ENCODE results near the gene KIFAP3.
"Not testable (repeated sequence)": the region's sequence is repeated elsewhere in the genome, so short reads cannot be mapped to it uniquely, and the experiment has no call there.

KIFAP3 gene

GRCh38 chr1:170063109-170063826, 11.2 kb downstream of the KIFAP3 start:
- DNase-seq (ENCODE audit: low read depth), result no peak

- DNase-seq (ENCODE audit: low read depth), result not testable (repeated sequence)
Measured at GRCh38 chr1:170061676-170062075, 12.8 kb downstream of the KIFAP3 start.

GRCh38 chr1:170060015-170060520, 14.4 kb downstream of the KIFAP3 start:
- not testable (repeated sequence) for DNase-seq (ENCODE audit: low read depth)

GRCh38 chr1:170049176-170049800, 25.2 kb downstream of the KIFAP3 start:
- DNase-seq (ENCODE audit: low read depth), result no peak

GRCh38 chr1:170048515-170048914, 26.0 kb downstream of the KIFAP3 start:
- DNase-seq (ENCODE audit: low read depth), result no peak

- no peak for DNase-seq (ENCODE audit: low read depth)
Measured at GRCh38 chr1:170044187-170044586, 30.3 kb downstream of the KIFAP3 start.

GRCh38 chr1:170041423-170042192, 32.9 kb downstream of the KIFAP3 start:
- no peak for DNase-seq (ENCODE audit: low read depth)

- DNase-seq (ENCODE audit: low read depth), result no peak
Measured at GRCh38 chr1:170032531-170033280, 41.8 kb downstream of the KIFAP3 start.

- no peak for DNase-seq (ENCODE audit: low read depth)
Measured at GRCh38 chr1:170030212-170030611, 44.3 kb downstream of the KIFAP3 start.

- DNase-seq (ENCODE audit: low read depth), result no peak
Measured at GRCh38 chr1:170027760-170028159, 46.7 kb downstream of the KIFAP3 start.

GRCh38 chr1:170020859-170021258, 53.6 kb downstream of the KIFAP3 start:
- DNase-seq (ENCODE audit: low read depth), result no peak

GRCh38 chr1:170017478-170017877, 57.0 kb downstream of the KIFAP3 start:
- no peak for DNase-seq (ENCODE audit: low read depth)

GRCh38 chr1:170012920-170013319, 61.6 kb downstream of the KIFAP3 start:
- no peak for DNase-seq (ENCODE audit: low read depth)

- DNase-seq (ENCODE audit: low read depth), result no peak
Measured at GRCh38 chr1:170010443-170010842, 64.1 kb downstream of the KIFAP3 start.

- no peak for DNase-seq (ENCODE audit: low read depth)
Measured at GRCh38 chr1:170009551-170009950, 64.9 kb downstream of the KIFAP3 start.

GRCh38 chr1:170008745-170009144, 65.8 kb downstream of the KIFAP3 start:
- not testable (repeated sequence) for DNase-seq (ENCODE audit: low read depth)

- not testable (repeated sequence) for DNase-seq (ENCODE audit: low read depth)
Measured at GRCh38 chr1:170003270-170003835, 71.1 kb downstream of the KIFAP3 start.

GRCh38 chr1:170001266-170001665, 73.2 kb downstream of the KIFAP3 start:
- DNase-seq (ENCODE audit: low read depth), result no peak

GRCh38 chr1:169999761-170000160, 74.7 kb downstream of the KIFAP3 start:
- DNase-seq (ENCODE audit: low read depth), result no peak

GRCh38 chr1:169999331-169999741, 75.2 kb downstream of the KIFAP3 start:
- DNase-seq (ENCODE audit: low read depth), result no peak

- no peak for DNase-seq (ENCODE audit: low read depth)
Measured at GRCh38 chr1:169995993-169996392, 78.5 kb downstream of the KIFAP3 start.

GRCh38 chr1:169989246-169989645, 85.2 kb downstream of the KIFAP3 start:
- DNase-seq (ENCODE audit: low read depth), result no peak
